Measurements from ENCODE around the gene ADAMTSL2.

DNA sequence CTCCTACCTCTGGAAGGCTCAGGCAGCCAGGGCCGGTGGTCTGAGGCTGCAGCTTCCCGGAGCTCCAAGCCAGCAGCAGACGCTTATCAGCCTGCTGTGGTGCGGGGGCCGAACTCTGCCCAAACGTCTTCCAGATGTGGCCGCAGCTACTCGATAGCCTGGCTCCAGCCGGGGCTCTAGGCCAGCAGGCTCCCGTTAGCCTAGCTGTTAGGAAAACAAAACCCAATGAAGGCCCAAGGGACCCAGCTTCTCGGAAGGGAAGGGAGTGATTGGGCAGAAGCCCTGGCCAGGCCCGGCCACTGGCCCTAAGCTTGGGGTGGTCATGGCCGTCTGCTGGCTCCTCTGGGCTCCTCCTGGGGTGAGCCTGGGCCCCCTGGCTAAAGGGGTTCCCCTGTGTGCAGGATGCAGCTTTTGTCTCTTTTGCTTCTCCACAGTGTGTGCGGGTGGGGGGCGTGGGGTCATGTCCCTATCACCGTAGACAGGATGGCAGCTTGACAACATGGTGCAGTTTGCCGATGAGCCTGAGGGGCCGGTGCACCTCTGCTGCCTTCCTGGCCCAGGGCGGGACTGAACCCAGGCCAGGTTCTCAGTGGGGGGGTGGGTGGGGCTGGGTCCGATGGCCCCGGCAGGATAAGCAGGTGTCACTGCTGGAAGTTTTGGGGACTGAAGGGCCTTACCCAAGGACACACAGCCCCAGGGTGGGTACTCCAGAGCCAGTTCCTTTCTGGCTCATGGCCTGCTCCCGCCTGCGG, 28.4 kb upstream of the ADAMTSL2 start:
- TF ChIP-seq POLR2AphosphoS5 (IDR thresholded peaks at IDR 0.05): no peak
- no peak for TF ChIP-seq EP300 (IDR thresholded peaks at IDR 0.05)
- TF ChIP-seq, protein P1, sequence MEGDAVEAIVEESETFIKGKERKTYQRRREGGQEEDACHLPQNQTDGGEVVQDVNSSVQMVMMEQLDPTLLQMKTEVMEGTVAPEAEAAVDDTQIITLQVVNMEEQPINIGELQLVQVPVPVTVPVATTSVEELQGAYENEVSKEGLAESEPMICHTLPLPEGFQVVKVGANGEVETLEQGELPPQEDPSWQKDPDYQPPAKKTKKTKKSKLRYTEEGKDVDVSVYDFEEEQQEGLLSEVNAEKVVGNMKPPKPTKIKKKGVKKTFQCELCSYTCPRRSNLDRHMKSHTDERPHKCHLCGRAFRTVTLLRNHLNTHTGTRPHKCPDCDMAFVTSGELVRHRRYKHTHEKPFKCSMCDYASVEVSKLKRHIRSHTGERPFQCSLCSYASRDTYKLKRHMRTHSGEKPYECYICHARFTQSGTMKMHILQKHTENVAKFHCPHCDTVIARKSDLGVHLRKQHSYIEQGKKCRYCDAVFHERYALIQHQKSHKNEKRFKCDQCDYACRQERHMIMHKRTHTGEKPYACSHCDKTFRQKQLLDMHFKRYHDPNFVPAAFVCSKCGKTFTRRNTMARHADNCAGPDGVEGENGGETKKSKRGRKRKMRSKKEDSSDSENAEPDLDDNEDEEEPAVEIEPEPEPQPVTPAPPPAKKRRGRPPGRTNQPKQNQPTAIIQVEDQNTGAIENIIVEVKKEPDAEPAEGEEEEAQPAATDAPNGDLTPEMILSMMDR (IDR thresholded peaks at IDR 0.05): no peak
- TF ChIP-seq POLR2A (IDR thresholded peaks at IDR 0.05): no peak
